Daoy (cell line): ENCODE results near the gene TOR1A. TPM values are rescaled to one million over a fixed set of nuclear protein-coding genes. Genes with fewer than 3 reads are reported as not detected.

ENCODE experiments used
- DNase-seq: peaks from one replicate; pipeline ENCODE4 v3.0.0-alpha.2; 2015; ENCODE audit warnings: low read depth
- total RNA-seq: library from RNA; depleted of rRNA; stranded (reverse); fragments of >200 nt; shearing (Covaris generic); gene quantifications from 2 replicates; pipeline ENCODE4 v1.2.3, GENCODE V29; 2014

TOR1A gene
- total RNA-seq, 1 experiment from 2014 or later, result 31.8 TPM

DNA sequence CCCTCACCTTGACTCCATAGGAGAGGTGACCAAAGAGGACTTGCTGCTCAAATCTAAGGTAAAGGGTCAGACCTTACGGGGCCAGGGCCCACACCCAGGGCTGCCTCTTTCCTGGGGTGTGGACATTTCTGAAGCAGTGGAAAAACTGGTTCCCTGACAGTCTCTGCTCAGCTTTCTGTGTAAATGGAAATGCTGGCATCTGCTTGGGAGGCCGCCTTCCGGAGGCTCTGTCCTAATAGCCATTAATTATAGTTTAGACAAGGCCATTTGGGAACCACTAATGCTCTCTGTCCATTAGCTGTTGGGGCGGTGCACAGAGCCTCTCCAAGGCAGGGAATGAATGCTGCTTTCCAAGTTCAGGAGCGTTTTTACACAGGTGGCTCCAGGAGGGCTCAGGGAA, 28.6 kb upstream of the TOR1A start:
- DNase-seq, result no peak

DNA sequence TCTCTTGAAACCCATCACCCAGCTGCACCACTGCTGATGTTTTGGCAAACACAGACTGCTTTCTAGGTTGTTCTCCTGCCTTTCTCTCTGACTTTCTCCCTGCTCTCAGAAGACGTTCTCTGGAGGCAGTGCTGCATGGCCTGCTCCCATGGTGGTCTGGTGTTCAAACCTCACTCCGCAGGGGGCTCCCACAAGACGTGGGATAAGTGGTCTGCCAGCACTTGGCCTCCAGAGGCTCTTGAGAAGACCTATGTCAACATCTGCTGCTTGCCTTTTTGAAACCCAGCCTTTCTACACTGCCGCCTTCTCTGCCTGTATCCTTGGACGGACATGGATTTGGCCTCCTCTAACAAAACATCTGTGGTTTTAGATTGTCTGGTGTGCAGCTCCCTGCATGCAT, 27.9 kb upstream of the TOR1A start:
- DNase-seq, result no peak

- no peak for DNase-seq
Measured at GRCh38 chr9:129850821-129851550, 27.1 kb upstream of the TOR1A start.

- DNase-seq, result no peak
Measured at GRCh38 chr9:129849901-129850300, 26.0 kb upstream of the TOR1A start.

DNA sequence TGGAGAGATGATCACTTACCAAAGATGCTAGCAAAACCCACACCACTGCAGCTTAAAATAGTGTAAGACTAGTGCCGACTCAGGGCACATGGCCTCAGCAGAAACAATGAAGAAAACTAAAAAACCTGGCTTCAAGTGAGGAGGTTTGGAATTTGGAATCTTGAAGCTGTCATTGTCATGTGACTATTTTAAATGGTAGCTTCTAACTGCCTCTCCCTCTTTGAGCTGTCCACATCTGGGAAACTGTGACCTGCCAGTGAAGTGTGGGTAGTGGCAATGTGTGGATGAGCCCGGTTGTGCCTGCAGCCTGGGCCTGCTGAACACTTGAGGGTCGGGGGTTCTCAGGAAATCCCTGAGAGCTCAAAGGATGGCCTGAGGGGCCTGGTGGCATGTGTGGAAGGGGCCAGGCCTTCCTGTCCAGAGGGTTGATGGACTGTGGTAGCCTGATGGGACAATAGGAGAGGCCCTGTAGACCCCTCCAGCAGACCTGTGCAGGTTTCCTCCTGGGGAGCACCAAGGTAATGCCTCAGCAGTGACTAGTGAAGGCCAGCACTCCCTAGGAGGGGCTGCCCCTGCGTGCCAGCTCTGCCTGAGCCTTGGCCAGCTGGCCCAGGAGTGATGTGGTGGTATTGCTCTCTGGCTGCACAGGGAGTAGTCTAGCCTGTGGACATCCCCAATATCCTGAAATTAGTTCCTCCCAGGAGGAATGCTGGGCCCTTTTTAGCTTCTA, 24.9 kb upstream of the TOR1A start:
- DNase-seq, result no peak

DNA sequence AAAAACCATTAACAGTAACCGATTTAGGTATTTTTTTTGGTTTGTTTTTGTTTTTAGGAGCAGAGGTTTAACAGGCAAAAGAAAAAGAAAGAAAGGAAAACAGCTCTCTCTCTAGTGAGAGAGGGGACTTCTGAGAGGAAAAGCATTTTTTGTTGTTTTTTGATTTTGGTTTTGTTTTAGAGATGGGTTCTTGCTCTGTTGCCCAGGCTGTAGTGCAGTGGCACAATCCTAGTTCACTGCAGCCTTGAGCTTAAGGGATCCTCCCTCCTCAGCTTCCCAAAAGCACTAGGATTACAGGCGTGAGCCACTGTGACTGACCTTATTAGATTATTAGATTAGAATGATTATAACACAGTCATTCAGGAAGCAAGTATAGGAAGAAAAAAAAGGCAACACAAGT, 21.4 kb upstream of the TOR1A start:
- DNase-seq, result no peak

GRCh38 chr9:129841071-129841470, 17.1 kb upstream of the TOR1A start:
- no peak for DNase-seq

GRCh38 chr9:129840034-129840433, 16.1 kb upstream of the TOR1A start:
- no peak for DNase-seq

- DNase-seq, result peak; percentile 35
Measured at GRCh38 chr9:129839324-129840023, 15.5 kb upstream of the TOR1A start.

DNA sequence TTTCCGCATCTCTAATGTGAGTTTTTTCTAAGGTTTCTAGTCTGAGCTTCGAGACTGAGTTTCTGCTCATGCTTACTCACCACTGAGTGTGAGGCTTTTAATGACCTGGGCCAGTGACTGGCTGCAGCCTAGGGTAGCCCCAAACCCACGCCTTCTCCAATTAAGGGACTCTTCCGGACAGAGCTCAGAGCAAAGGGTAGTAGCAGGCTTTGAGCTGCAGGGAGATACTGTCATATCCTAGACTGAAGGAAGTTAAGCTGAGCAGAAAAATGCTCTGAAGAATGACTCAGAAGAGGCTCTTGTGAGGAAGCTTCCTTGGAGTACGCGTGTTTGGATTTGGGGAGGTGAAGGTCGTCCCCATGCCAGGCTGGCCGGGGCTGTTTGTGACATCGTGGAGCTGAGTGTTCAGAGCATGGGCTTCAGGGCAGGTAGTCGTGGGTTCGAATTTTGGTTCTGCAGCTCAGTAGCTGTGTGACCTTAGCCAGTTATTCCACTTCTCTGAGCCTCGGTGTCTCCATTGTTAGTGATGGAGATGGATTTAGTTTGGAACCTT, 14.8 kb upstream of the TOR1A start:
- DNase-seq, result peak; percentile 92

GRCh38 chr9:129836311-129837007, 12.5 kb upstream of the TOR1A start:
- no peak for DNase-seq

GRCh38 chr9:129835860-129836223, 11.9 kb upstream of the TOR1A start:
- DNase-seq, result no peak

DNA sequence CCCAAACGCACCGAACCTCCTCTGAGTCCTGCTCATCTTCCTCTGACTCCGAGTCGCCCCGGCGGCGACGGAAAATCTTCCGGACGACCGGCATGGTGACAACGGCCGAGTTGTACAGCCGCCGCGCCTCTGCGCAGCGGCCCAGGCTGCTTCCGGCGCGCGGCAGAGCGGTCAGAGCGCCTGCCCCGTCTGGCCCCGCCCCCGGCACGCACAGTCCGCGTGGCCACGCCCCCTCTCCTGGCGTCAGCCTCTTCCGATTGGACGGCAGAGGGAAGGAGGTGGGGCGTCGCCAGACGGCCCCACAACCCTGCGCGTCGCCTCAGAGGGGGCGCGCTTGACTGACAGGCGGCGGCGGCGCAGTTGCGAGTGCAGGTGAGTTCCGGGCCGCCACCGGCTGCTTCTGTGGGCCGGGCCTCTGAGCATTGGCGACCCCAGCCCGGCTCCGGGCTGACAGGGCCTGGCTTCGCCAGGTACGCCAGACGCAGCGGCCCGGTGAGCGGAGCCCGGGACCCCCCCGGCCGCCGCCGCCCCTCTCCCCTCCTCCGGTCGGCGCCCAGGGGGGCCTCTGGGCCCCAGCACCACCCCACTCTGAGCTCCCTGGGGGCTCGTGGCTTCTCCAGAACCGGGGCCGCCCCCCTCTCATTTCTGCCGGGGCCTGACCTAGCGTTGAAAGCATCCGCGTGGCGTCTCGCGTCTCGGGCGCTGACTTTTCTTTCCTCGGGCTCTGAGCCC, 11.4 kb upstream of the TOR1A start, which contains the start of the genes C9orf78 and USP20:
Gene C9orf78 (minus strand): TSS at position 148 of the 732 bp plus-strand sequence. CDS start 54 bp downstream, at position 94.
Gene USP20 (plus strand): TSS at position 331 of the 732 bp plus-strand sequence. CDS start 17,098 bp downstream, outside the sequence.
- peak; percentile 99 for DNase-seq

DNA sequence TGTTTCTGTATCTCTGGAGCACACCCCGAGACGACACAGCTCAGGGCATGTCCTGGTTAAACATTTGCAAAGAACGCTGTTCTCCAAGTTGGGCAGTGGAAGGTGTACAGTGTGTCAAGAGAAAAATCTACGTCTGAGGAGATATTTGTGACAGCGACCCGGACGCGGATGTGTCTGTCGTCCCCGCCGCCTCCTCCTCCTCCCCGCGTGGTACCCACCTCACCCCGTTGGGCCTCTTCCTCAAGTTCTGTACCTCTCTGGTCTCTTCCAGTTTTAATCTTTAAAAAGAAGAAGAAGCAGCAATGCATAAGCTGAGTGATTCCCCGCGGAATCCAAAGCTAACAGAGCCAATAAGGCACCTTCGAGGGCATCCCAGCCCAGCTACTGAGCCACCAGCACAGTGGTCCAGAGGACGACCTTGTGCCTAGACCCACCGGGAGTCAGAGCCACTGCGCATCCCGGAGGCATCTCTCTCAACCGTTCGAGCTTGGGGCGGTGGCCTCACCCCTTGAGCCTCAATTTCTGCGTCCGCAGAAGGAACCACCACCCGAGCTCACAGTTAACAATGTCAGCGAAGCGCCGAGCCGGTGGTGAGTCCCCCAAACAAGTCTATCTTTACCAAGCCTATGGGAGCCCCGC, 10.7 kb upstream of the TOR1A start:
- DNase-seq, result peak; percentile 14

DNA sequence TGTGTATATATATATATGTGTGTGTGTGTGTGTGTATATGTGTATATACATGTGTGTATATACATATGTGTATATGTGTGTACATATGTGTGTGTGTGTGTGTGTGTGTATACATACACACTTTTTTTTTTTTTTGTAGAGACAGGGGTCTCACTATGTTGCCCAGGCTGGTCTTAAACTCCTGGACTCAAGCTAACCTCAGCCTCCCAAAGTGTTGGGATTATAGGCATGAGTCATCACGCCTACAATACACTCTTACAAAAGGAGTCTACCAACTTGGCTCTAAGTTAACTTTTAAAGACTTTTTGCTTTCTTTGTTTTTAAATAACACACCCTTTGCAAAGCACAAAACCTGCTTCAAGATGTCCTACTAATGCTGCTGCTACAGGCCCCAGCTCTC, 9.0 kb upstream of the TOR1A start:
- no peak for DNase-seq

- no peak for DNase-seq
Measured at GRCh38 chr9:129828969-129829368, 5.0 kb upstream of the TOR1A start.

DNA sequence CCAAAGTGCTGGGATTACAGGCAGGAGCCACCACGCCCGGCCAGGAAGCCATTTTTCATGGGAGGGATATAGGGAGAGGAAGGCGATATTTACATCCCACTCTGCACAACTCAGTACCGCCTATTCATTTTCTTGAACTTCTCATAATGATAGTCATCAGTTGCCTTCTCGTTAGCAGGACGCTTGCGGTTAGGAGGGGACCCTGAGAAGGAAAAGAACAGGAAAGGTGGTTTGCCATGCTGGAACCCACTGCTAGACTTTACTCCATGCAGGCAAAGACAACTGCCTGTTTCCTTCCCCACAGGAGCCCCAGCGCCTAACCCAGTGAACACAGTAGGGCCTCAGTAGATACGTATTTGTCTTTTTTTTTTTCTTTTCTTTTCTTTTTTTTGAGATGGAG, 4.1 kb upstream of the TOR1A start:
- no peak for DNase-seq

DNA sequence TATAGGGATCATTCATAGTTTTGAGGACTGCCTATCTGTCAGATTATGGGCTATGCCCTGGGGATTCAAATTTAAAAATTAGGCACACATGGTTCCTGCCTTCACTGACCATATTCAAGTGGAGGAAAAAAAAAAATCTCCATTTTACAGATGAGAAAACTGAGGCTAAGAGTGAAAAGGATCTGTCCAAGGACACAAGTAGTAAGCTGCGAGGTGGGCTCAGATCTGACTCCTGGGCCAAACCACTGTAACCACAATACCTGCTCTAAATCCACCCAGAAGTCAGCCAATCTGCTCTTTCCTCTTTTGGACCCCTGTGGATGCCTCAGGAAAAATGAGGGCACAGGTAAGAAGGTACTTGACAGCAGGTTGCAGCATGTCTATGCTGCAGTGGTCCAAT, 2.8 kb upstream of the TOR1A start:
- DNase-seq, result no peak

DNA sequence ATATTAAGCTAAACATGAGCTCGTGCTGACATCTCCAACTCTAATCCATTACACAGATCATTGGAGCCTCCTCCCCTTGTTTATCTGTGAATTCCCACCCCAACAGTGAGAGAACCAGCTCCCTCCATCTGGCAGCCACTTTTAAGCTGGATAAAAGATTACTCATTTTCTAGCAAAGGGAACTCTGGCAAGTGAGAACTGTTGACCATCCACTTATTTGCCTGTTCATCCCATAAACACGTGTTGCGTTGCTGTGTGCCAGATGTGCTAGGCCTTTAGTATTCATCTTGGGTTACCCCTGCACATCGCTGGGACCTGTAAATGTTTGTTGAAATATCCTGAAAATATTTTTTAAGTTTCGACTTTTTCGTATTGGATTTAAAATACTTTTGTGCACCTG, 2.4 kb upstream of the TOR1A start:
- no peak for DNase-seq

- DNase-seq, result no peak
Measured at GRCh38 chr9:129823542-129823934, 398 bp downstream of the TOR1A start.
